ENCODE results near the gene NEUROD6.

NEUROD6 gene

DNA sequence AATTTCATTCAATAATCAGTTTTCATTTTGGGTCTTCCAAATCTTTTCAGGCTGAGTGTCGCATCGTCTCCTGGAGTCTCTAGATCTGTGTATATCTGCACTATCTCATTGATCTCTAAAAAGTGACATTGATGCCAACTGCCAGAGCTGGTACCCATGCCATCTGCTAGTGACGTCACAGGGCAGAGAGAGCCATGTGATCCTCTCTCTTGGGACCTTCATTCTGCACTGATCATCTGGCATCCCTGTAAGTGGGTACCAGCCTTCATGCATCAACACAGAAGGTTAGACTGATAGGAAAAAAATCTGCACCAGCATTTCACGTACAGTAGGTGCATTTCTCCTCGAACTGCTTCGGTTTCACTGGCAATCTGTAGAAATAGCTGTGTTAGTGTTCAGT, at the start of gene NEUROD6:
Gene NEUROD6 (minus strand): TSS at position 124 of the 400 bp plus-strand sequence. CDS start 1,458 bp downstream, outside the sequence.
- no peak for DNase-seq (ENCODE audit: low read depth in 2 of 2)

DNA sequence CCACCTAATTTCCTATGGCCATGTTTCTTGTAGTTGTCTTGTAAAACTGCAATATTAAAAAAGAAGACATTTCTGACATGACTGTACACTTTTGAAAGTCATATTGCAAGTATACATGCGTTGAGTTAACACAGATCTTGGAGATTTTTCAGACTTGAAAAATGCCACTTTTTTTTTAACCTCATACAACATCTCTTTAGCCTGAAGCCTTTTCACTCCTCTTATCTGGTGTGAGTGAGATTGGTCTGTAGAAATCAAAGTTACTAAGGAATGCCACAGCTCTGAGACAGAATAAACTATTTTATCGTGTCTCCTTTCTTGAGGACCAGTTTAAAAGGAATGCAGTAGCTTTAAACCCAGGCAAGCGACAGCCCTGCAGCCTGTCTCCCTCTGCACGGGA, 43.9 kb upstream of the NEUROD6 start:
- DNase-seq (ENCODE audit: low read depth in 2 of 2), result no peak

- no peak for DNase-seq (ENCODE audit: low read depth in 2 of 2)
Measured at GRCh38 chr7:31382722-31383121, 42.2 kb upstream of the NEUROD6 start.

DNA sequence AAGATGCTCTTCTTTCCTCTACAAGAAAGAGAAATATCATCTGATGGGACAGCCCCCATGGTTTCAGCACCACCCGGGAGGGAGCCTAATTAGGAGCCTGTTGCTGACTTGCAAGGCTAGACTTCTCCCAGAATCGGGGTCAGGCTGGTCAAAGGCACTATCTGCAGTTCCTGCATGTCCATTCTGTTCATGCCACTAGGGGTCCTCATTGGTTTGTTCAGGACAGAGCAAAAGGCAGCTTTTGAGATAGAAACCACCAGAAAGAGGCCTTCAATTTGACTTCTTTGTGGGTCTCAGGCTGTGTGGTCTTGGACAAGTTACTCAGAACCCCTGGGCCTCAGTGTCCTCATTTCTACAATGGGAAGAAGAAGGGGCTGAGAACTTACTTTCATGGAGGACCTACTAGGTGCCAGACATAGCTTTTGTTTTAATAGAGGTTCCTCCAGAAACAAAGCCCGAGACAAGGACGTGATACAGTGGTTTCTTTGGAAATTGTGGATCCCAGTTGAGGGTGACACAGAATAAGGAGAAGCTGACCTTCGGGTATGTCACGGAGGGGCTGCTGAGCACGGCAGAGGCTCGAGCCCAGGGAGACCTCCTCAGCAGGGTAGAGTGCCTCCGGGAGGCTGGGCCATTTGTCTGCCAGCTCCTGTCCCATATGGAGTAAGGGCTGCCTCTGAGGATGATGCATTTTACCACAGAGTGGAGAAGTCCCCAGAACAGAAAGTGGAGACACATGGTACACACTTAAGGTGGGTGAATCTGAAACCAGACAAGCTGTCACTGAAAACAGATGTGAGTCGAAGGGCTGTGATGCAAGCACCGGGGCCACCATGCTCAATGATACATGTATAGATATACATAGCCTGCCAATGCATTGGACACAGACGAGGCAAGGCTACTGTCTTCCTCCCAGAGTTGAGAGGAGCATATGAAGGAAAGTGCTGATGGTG, 33.1 kb upstream of the NEUROD6 start:
- DNase-seq (ENCODE audit: low read depth in 2 of 2), result no peak

- no peak for DNase-seq (ENCODE audit: low read depth in 2 of 2)
Measured at GRCh38 chr7:31372231-31372959, 31.9 kb upstream of the NEUROD6 start.

GRCh38 chr7:31371621-31372020, 31.1 kb upstream of the NEUROD6 start:
- no peak for DNase-seq (ENCODE audit: low read depth in 2 of 2)

- DNase-seq (ENCODE audit: low read depth in 2 of 2), result no peak
Measured at GRCh38 chr7:31370609-31371008, 30.1 kb upstream of the NEUROD6 start.

DNA sequence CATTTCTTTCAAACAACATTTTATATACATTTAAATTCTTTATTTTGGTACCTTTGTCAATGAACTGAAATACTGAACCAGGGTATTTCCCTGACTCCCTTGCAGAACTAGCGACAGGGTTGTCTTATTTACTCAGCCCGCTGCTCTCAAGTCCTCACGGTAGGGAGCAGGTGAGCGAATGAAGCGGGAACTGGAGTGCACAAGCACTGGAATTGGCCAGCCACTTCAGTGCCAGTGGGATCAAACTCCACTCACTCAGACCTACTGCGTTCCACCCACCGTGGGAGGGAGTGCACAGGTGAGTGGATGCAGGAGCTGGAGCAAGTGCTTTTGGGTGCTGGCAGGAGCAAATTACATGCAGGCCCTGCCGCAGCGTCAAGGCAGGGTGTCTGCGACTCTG, 28.1 kb upstream of the NEUROD6 start:
- no peak for DNase-seq (ENCODE audit: low read depth in 2 of 2)

DNA sequence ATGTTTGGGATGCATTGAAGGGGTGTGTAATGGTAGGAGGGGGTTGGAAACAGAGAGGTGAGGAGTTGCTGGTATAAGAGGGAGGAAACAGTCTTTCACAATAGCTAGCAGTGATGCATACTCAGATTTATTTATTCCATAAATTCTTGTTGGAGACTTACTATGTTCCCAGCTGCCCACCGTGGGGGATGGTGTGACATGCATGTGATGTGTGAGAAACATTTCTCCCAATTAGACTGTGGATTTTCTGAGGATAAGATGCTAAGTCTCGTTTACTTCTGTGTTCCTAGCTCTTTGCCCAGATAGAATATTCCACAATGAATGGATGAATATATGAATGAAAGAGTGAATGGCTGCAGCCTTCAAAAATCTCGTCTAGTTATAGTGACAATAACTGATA, 23.0 kb upstream of the NEUROD6 start:
- DNase-seq (ENCODE audit: low read depth in 2 of 2), result no peak

GRCh38 chr7:31363051-31363450, 22.5 kb upstream of the NEUROD6 start:
- DNase-seq (ENCODE audit: low read depth in 2 of 2), result no peak

DNA sequence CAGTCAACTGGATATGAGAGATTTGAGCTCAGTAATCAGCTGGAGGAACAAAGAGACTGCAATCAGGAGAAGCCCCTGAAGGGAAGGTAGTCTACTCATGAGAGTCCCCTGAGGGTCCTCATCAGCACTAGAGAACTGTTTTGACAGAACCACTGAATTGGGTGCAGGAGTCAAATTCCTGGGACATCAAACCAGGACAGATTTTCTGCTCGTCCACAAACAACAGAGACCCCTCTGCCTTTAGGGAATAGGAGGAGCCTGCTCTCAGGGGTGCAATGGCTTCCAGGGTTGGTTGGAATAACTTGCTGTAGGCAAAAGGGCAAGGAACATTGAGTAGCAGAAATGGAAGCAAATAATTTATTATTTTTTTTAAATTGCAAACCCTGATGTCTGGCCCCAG, 21.9 kb upstream of the NEUROD6 start:
- no peak for DNase-seq (ENCODE audit: low read depth in 2 of 2)

DNA sequence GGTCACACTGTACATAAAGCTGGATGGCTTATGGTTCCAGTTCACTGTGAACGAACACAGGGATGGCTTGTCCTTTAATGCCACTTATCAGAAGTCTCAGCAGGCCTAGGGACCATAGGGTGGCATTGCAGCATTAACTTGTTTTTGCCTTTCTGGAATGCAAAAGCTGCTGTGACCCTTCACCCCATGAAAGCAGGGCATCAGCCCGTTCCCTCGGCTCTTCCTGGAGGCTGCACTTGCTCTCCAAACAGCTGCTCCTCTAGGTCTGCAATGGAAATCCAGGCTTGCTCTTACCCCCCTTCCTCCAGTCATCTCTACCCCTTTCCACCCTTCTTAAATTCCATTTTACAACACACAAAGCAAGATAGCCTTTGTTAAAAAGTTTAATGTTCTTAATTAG, 17.9 kb upstream of the NEUROD6 start:
- DNase-seq (ENCODE audit: low read depth in 2 of 2), result no peak

DNA sequence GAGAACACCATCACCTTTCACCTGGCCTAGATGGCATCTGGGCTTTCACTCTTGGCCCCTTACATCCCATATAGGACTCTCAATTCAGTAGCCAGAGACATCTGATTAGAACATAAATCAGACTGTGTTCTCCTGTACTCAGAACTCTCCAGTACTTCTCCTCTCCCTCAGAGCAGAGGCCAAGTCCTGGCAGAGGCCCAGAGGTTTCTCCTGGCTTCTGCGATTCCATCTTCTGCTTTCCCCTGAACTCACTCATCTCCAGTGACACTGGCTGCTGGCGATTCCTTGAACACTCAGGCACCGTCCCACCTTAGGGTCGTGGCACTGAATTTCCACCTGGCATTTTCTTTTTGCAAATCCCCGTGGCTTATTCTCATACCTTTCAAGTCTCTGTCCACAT, 4.9 kb upstream of the NEUROD6 start:
- no peak for DNase-seq (ENCODE audit: low read depth in 2 of 2)

DNA sequence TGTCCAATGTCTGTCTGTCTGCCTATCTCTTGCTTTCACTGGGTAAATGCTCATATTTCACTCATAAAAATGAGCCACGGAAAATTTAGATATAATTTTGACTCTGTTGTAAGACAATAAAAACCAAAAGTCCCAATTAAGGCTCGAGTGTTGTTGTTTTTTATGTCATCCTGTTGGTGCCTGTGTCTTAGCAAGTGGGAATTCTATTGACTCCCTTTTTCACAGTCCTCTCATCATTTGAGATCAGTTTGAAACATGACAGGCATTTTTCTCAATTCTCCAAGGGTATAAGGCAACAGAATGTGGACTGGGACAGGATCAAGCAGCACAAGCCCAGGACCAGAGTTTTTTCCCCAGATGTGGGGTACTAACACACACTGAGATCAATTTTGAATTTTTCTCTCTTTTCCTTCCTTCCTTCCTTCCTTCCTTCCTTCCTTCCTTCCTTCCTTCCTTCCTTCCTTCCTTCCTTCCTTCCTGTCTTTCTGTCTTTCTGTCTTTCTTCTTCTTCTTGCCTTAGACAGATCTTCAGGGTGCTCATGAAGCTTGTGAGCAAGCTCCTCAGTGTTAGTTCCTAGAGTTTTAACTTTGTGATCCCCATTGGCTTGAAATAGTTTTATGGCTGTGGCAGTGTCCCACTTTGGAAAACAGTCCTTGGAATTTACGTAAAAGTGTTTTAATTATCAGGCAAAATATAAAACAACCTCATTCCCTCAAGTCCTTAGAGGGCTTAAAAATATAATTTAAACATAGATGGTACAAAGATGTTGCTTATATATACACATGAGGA, 3.2 kb upstream of the NEUROD6 start:
- no peak for DNase-seq (ENCODE audit: low read depth in 2 of 2)

DNA sequence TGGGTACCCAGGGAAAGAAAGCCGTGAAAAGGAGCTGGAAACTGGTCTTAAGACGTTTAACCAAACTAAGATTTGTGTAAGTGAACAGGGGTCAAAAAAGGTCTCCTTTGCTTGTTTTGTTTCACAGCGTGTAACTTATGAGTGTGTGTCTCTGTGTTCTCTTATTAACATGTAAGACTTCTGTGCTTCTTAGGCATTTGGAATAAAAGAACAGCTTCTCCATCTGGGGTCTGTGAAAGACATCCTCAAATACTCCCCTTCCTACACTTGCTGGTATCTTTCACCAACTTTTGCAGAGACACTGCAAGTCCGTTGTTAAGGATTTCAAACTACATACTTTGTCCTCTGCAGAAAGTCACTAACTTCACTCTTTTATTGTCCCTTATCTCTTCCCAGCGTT, 615 bp upstream of the NEUROD6 start:
- DNase-seq (ENCODE audit: low read depth in 2 of 2), result no peak

- DNase-seq (ENCODE audit: low read depth in 2 of 2), result no peak
Measured at GRCh38 chr7:31340051-31340450, 475 bp downstream of the NEUROD6 start.

DNA sequence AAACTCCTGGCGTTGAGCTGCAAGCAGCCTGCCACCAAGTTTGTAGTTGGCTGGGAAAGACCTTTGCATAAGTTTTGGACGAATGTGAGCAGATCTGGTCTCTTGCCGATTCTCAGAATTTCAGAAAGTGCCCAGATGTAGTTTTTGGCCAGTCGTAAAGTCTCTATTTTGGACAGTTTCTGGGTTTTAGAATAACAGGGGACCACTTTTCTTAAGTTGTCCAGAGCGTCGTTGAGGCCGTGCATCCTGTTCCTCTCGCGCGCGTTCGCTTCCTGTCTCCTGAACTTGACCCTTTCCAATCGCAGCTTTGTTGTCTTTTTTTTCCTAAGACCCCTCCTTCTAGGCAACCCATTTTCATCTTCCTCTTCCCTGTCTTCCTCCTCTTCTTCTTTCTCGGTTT, 1.8 kb downstream of the NEUROD6 start:
- DNase-seq (ENCODE audit: low read depth in 2 of 2), result no peak

DNA sequence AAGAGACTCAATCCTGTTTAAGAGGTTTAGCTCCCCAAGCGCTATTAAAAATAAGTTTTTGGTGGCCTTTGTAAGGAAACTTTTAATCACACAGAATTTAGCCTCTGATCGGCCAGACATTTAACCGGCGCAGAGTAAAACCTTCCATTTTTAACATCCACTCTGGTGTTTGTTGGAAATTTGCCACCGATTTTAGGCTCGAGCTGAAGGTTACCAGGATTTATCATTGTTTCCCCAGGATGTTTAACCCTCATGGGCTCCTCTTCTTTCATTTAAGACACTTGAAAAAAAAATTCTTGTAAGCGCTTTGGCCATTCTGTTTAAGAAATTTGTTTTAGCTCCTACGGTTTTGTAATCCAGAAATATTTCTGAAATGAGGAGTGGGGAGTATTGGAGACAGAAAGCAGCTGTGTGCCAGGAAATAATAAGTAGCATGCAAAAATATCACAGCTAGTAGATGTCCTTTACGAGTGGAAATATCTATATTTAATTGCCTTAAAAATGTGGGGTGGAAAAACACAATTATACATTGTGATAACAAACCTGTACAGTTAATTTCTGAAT, 3.4 kb downstream of the NEUROD6 start:
- DNase-seq (ENCODE audit: low read depth in 2 of 2), result no peak

- no peak for DNase-seq (ENCODE audit: low read depth in 2 of 2)
Measured at GRCh38 chr7:31336202-31337001, 4.1 kb downstream of the NEUROD6 start.

- DNase-seq (ENCODE audit: low read depth in 2 of 2), result no peak
Measured at GRCh38 chr7:31335884-31336201, 4.7 kb downstream of the NEUROD6 start.

- DNase-seq (ENCODE audit: low read depth in 2 of 2), result no peak
Measured at GRCh38 chr7:31335161-31335856, 5.2 kb downstream of the NEUROD6 start.

All from stimulated activated CD4-positive, alpha-beta T cell treated with anti-CD3 and anti-CD28 coated beads, Interleukin-1b, Interleukin-23, amount 100 ng/mL, for 1 hour (primary cell).